IPS DF 6.9 (cell line): ENCODE measurements around the gene PRKCD.

Experiments used
- DNase-seq: peaks from one replicate; pipeline ENCODE4 v3.0.0-alpha.2; 2013; ENCODE audit warnings: low read depth, low spot score
- H3K27ac ChIP-seq: one replicate; pipeline ENCODE4 v1.5.1; 2013; ENCODE audit warnings: low read length, control low read depth
- H3K27me3 ChIP-seq: 2 replicates; pipeline ENCODE4 v1.6.1; 2013; ENCODE audit warnings: mild to moderate bottlenecking, low read length; ENCODE audit not compliant: control insufficient read depth, insufficient read depth
- H3K36me3 ChIP-seq: 2 replicates; pipeline ENCODE4 v1.6.1; 2013; ENCODE audit warnings: low read length; ENCODE audit not compliant: control insufficient read depth, insufficient read depth
- H3K4me1 ChIP-seq: 2 replicates; pipeline ENCODE4 v1.6.1; 2013; ENCODE audit warnings: low read length; ENCODE audit not compliant: control insufficient read depth, insufficient read depth
- H3K4me3 ChIP-seq: 2 replicates; pipeline ENCODE4 v1.5.1; 2013; ENCODE audit warnings: mild to moderate bottlenecking, low read length
- H3K9me3 ChIP-seq: 2 replicates; pipeline ENCODE4 v1.6.1; 2013; ENCODE audit warnings: low read length, inconsistent platforms; ENCODE audit not compliant: control insufficient read depth, insufficient read depth
- WGBS: extraction: QIAGEN DNeasy Blood & Tissue Kit; methylation state at CpG from one replicate; pipeline ENCODE4 v1.1.7; 2013; ENCODE audit warnings: mixed read lengths, missing lambda C conversion rate; ENCODE audit not compliant: insufficient read length, insufficient coverage; 5-methylcytosine and 5-hydroxymethylcytosine counted together

Gene PRKCD

GRCh38 chr3:53139906-53140846, 20.8 kb upstream of the PRKCD start:
- no peak overlapping the region for H3K27ac ChIP-seq
- no peaks in the 10 kb centered on the region for H3K27me3 ChIP-seq
- H3K4me3 ChIP-seq: no peak overlapping the region
- no peaks in the 10 kb centered on the region for H3K9me3 ChIP-seq
- no CpG with 5 or more reads among the region's 6 CpGs for WGBS
- no peaks in the 10 kb centered on the region for H3K36me3 ChIP-seq
- DNase-seq: no peak
- H3K4me1 ChIP-seq: peaks cover 2% of the 10 kb centered on the region; the same call in 1 of the 2 replicates

- DNase-seq: no peak
- H3K27ac ChIP-seq: no peak overlapping the region
- no peak overlapping the region for H3K4me3 ChIP-seq
- no peaks in the 10 kb centered on the region for H3K27me3 ChIP-seq
- H3K36me3 ChIP-seq: no peaks in the 10 kb centered on the region
- H3K4me1 ChIP-seq: peaks cover 2% of the 10 kb centered on the region; the same call in 1 of the 2 replicates
- WGBS: no CpG with 5 or more reads among the region's 6 CpGs
- H3K9me3 ChIP-seq: no peaks in the 10 kb centered on the region
Observed at GRCh38 chr3:53140847-53141845, 19.9 kb upstream of the PRKCD start.

- no CpG with 5 or more reads among the region's 3 CpGs for WGBS
- no peaks in the 10 kb centered on the region for H3K36me3 ChIP-seq
- no peak overlapping the region for H3K4me3 ChIP-seq
- no peaks in the 10 kb centered on the region for H3K27me3 ChIP-seq
- H3K4me1 ChIP-seq: peaks cover 2% of the 10 kb centered on the region; the same call in 1 of the 2 replicates
- no peaks in the 10 kb centered on the region for H3K9me3 ChIP-seq
- DNase-seq: no peak
- no peak overlapping the region for H3K27ac ChIP-seq
Observed at GRCh38 chr3:53142986-53143385, 18.0 kb upstream of the PRKCD start.

GRCh38 chr3:53144446-53144845, 16.6 kb upstream of the PRKCD start:
- WGBS: no CpG with 5 or more reads among the region's 4 CpGs
- DNase-seq: no peak
- no peaks in the 10 kb centered on the region for H3K36me3 ChIP-seq
- H3K27me3 ChIP-seq: no peaks in the 10 kb centered on the region
- no peaks in the 10 kb centered on the region for H3K9me3 ChIP-seq
- H3K4me3 ChIP-seq: no peak overlapping the region
- H3K4me1 ChIP-seq: peaks cover 2% of the 10 kb centered on the region; the same call in 1 of the 2 replicates
- no peak overlapping the region for H3K27ac ChIP-seq

- DNase-seq: no peak
- no CpG with 5 or more reads among the region's 11 CpGs for WGBS
- Histone ChIP-seq H3K4me1 (peaks cover 2% of the 10 kb centered on the region; the same call in 1 of the 2 replicates), H3K27ac (no peak overlapping the region), H3K36me3 (no peaks in the 10 kb centered on the region), H3K27me3 (no peaks in the 10 kb centered on the region), H3K9me3 (no peaks in the 10 kb centered on the region), H3K4me3 (no peak overlapping the region)
Observed at GRCh38 chr3:53144862-53145712, 15.9 kb upstream of the PRKCD start.

- Histone ChIP-seq H3K27me3 (no peaks in the 10 kb centered on the region), H3K9me3 (no peaks in the 10 kb centered on the region), H3K4me1 (peaks cover 2% of the 10 kb centered on the region; the same call in 1 of the 2 replicates), H3K4me3 (no peak overlapping the region), H3K36me3 (no peaks in the 10 kb centered on the region), H3K27ac (no peak overlapping the region)
- no CpG with 5 or more reads among the region's 3 CpGs for WGBS
- no peak for DNase-seq
Observed at GRCh38 chr3:53145713-53146080, 15.3 kb upstream of the PRKCD start.

- WGBS: no CpG with 5 or more reads among the region's 7 CpGs
- Histone ChIP-seq H3K4me3 (no peak overlapping the region), H3K27me3 (no peaks in the 10 kb centered on the region), H3K27ac (no peak overlapping the region), H3K4me1 (peaks cover 2% of the 10 kb centered on the region; the same call in 1 of the 2 replicates), H3K9me3 (no peaks in the 10 kb centered on the region), H3K36me3 (no peaks in the 10 kb centered on the region)
- DNase-seq: no peak
Observed at GRCh38 chr3:53146319-53146891, 14.6 kb upstream of the PRKCD start.

- H3K27ac ChIP-seq: no peak overlapping the region
- H3K4me3 ChIP-seq: no peak overlapping the region
- H3K27me3 ChIP-seq: no peaks in the 10 kb centered on the region
- WGBS: no CpG with 5 or more reads among the region's 11 CpGs
- H3K36me3 ChIP-seq: no peaks in the 10 kb centered on the region
- no peak for DNase-seq
- peaks cover under 1% of the 10 kb centered on the region; the same call in 1 of the 2 replicates for H3K4me1 ChIP-seq
- no peaks in the 10 kb centered on the region for H3K9me3 ChIP-seq
Observed at GRCh38 chr3:53147151-53147902, 13.7 kb upstream of the PRKCD start.

- H3K4me1 ChIP-seq: no peaks in the 10 kb centered on the region
Observed at GRCh38 chr3:53147903-53148400, 13.1 kb upstream of the PRKCD start.

More at GRCh38 chr3:53147903-53148400, 13.1 kb upstream of the PRKCD start:
- no peak for DNase-seq
- Histone ChIP-seq H3K36me3 (no peaks in the 10 kb centered on the region), H3K27me3 (no peaks in the 10 kb centered on the region), H3K9me3 (no peaks in the 10 kb centered on the region), H3K4me3 (no peak overlapping the region), H3K27ac (no peak overlapping the region)
- WGBS: no CpG with 5 or more reads among the region's 2 CpGs
